IPS-18a (cell line): ENCODE data around the gene MTA1.
A peak's percentile ranks its signal among the peaks of the same experiment; 100 is the strongest.

Experiments
- H3K27ac ChIP-seq: one replicate; pipeline ENCODE4 v1.5.1; 2013; ENCODE audit warnings: low read length
- H3K27me3 ChIP-seq: one replicate; pipeline ENCODE4 v1.6.1; 2013; ENCODE audit warnings: mild to moderate bottlenecking, low read length; ENCODE audit not compliant: control insufficient read depth, insufficient read depth
- H3K36me3 ChIP-seq: one replicate; pipeline ENCODE4 v1.6.1; 2013; ENCODE audit warnings: low read depth, low read length; ENCODE audit not compliant: control insufficient read depth
- H3K4me1 ChIP-seq: one replicate; pipeline ENCODE4 v1.6.1; 2013; ENCODE audit warnings: low read depth, low read length; ENCODE audit not compliant: control insufficient read depth
- H3K4me3 ChIP-seq: one replicate; pipeline ENCODE4 v1.5.1; 2013; ENCODE audit warnings: low read length
- H3K9ac ChIP-seq: one replicate; pipeline ENCODE4 v1.6.1; 2013; ENCODE audit warnings: mild to moderate bottlenecking, low read length, moderate library complexity
- H3K9me3 ChIP-seq: one replicate; pipeline ENCODE4 v1.6.1; 2013; ENCODE audit warnings: low read depth, low read length; ENCODE audit not compliant: control insufficient read depth

MTA1 gene

GRCh38 chr14:105414456-105415371 lies 4.9 kb upstream of the MTA1 start:
- Histone ChIP-seq H3K9me3 (no peaks in the 10 kb centered on the region), H3K27ac (no peak overlapping the region), H3K36me3 (no peaks in the 10 kb centered on the region), H3K4me1 (peaks cover 5% of the 10 kb centered on the region), H3K27me3 (peaks cover 46% of the 10 kb centered on the region), H3K4me3 (peak overlapping the region; percentile 62), H3K9ac (peak overlapping the region; percentile 54)

- Histone ChIP-seq H3K27ac (no peak overlapping the region), H3K27me3 (peaks cover 36% of the 10 kb centered on the region), H3K9me3 (no peaks in the 10 kb centered on the region), H3K4me1 (peaks cover 5% of the 10 kb centered on the region), H3K36me3 (no peaks in the 10 kb centered on the region), H3K9ac (peak overlapping the region; percentile 54), H3K4me3 (peak overlapping the region; percentile 62)
These were observed 3.9 kb upstream of the MTA1 start for GRCh38 chr14:105415481-105416428.

- peaks cover 29% of the 10 kb centered on the region for H3K27me3 ChIP-seq
- no peak overlapping the region for H3K4me3 ChIP-seq
- H3K36me3 ChIP-seq: no peaks in the 10 kb centered on the region
- peaks cover 2% of the 10 kb centered on the region for H3K4me1 ChIP-seq
- H3K9me3 ChIP-seq: no peaks in the 10 kb centered on the region
- no peak overlapping the region for H3K27ac ChIP-seq
- no peak overlapping the region for H3K9ac ChIP-seq
These were observed 3.0 kb upstream of the MTA1 start for GRCh38 chr14:105416671-105417070.

DNA sequence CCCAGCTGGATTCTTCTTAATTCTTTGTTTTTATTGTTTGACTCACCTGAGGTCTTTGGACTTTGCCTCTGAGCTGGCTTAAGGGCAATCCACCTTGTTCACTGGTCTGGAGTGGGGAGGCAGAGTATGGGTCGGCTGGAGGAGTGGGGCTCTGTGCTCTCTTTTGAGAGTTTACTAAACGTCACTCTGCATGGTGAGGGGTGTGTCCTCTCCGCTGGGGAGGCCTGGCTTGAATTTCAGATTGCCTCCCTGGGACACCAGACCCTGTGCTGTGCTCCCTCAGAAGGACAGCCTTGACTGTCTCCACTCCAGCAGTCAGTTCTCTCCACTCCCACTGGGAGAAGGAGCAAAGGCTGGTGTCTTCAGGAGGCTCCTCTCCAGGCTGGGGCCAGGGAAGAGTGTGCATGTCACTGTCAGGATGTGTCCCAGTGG lies 1.9 kb upstream of the MTA1 start:
- Histone ChIP-seq H3K9ac (no peak overlapping the region), H3K27me3 (peaks cover 19% of the 10 kb centered on the region), H3K27ac (no peak overlapping the region)

DNA sequence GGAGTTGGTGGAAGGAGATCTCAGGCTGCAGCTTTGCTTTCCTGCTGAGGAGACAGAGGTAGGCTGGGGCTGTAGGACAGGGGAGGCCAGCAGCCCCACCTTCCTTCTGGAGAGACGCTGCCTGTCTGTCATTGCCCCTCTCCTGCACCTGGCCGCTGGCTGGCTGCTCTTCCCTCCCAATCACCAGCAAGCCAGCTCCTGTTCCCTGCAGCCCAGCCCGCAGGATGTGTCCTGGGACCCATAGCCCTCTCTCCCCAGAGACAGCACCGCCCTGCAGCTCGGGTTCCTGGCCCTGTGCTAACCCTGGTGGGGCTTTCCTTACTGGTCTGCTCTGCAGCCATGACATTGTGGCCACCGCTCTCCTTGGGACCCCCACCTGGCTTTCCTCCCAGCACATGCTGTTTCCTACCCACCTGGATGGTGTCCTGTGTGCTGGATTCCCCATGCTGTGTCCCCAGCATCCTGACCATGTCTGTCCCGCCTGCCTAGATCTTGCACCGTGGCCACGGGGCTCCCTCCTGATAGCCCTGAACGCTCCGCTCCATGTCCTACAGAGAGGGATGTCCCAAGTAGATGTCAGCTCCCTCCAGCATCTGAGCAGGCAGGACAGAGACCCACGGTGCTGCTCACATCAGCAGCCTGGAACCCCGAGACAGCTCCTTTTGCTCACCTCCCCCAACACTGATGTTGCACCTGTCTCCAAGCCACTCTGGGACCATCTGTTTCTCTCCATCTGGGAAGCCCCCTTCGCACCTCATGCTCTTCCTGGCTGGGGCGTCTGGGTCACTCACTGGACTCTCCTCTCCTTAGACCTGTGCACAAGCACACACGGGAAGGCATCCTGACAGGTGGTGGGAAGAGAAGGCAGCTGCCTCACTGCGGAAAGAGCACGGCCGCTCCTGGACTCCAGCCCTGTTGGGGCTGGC lies 1.1 kb upstream of the MTA1 start:
- H3K4me1 ChIP-seq: no peaks in the 10 kb centered on the region
- no peak overlapping the region for H3K9ac ChIP-seq
- peak overlapping the region; percentile 73 for H3K4me3 ChIP-seq
- peaks cover 4% of the 10 kb centered on the region for H3K36me3 ChIP-seq
- H3K27me3 ChIP-seq: peaks cover 11% of the 10 kb centered on the region
- no peak overlapping the region for H3K27ac ChIP-seq
- H3K9me3 ChIP-seq: no peaks in the 10 kb centered on the region

More for the DNA sequence above, 1.9 kb upstream of the MTA1 start:
- Histone ChIP-seq H3K4me3 (no peak overlapping the region), H3K9me3 (no peaks in the 10 kb centered on the region), H3K36me3 (peaks cover 3% of the 10 kb centered on the region), H3K4me1 (no peaks in the 10 kb centered on the region)

DNA sequence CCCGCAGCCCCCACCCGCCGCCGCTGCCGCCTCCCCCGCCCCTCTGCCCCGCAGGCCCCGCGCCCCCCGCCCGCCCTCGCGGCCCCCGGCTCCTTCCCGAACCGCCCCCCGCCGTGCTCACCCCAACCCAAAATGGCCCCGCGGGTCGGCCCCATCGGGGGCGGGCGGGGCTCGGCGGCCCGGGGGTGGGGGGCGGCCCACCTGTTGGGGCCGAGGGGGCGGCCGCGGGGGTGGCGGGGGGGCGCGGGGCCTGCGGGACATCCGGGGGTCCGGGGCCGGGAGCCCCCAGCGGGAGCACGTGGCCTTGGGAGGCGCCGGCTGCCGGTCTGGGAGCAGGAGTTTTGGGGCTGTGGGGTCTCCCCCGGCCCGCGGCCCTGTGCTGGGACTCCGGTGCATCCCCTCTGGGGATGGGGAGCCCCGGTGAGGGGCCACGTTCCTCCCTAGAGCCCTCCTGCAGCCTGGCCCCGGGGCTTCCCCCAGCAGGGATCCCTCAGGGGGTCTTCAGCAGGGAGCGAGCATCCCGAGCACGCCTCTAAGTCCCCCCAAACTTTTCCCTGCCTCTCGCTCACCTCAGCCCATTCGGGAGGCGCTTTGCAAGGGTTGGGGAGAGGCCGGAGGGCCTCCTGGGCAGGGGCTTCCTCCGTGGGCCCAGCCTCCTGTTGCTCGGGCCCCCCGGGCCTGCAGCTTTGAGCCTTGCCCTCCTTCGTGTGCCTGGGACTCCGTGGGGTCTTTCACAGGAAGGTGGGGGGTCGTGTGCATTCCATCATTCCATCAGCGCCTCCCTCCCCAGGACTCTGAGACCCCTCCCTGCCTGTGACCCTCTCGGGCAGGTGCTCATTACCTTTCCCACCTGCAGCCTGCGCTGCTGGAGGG lies 710 bp downstream of the MTA1 start:
- H3K27ac ChIP-seq: peak overlapping the region; percentile 57
- no peaks in the 10 kb centered on the region for H3K27me3 ChIP-seq
- peak overlapping the region; percentile 94 for H3K9ac ChIP-seq
- no peaks in the 10 kb centered on the region for H3K9me3 ChIP-seq
- peak overlapping the region; percentile 69 for H3K4me3 ChIP-seq
- H3K36me3 ChIP-seq: peaks cover 10% of the 10 kb centered on the region
- H3K4me1 ChIP-seq: no peaks in the 10 kb centered on the region

DNA sequence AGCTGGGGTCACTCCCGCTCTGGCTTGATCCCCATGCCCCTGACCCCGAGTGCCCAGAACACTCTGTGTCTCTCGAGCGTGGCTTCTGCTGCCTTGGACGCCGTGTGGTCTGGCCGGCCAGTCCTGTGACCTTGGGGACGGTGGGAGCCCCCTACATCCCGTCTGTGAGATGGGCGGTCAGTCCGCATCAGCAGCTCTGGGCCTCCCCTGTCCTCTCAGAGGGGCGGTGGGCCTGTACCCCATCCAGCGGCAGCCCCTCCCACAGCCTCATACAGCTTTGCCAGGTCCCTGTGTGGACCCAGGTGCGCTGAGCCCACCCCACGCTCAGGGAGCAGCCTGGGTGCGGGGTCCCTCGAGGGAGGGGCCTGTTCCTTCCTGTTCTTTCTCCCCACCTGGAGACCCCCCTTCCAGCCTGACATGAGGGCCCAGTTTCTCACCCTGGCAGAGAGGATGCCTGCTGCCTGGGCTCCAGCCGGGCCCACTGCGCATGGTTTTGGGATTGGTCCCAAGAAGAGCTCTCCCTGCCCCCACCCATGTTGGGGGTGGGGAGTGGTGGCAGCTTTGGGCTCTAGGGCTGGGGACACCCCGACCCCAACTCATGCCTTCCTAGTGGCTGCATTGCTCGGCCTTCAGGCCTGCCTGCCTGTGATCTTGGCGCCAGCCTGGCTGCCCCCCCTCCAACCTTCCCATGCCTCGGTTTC lies 1.5 kb downstream of the MTA1 start:
- no peaks in the 10 kb centered on the region for H3K4me1 ChIP-seq
- peak overlapping the region; percentile 94 for H3K9ac ChIP-seq
- H3K36me3 ChIP-seq: peaks cover 10% of the 10 kb centered on the region
- H3K27ac ChIP-seq: peak overlapping the region; percentile 57
- H3K27me3 ChIP-seq: no peaks in the 10 kb centered on the region
- peak overlapping the region; percentile 69 for H3K4me3 ChIP-seq
- H3K9me3 ChIP-seq: no peaks in the 10 kb centered on the region

GRCh38 chr14:105421723-105422615 lies 2.3 kb downstream of the MTA1 start:
- H3K27me3 ChIP-seq: no peaks in the 10 kb centered on the region
- no peak overlapping the region for H3K4me3 ChIP-seq
- no peaks in the 10 kb centered on the region for H3K4me1 ChIP-seq
- H3K9ac ChIP-seq: no peak overlapping the region
- peaks cover 14% of the 10 kb centered on the region for H3K36me3 ChIP-seq
- H3K9me3 ChIP-seq: no peaks in the 10 kb centered on the region
- no peak overlapping the region for H3K27ac ChIP-seq

- H3K9ac ChIP-seq: no peak overlapping the region
- no peaks in the 10 kb centered on the region for H3K9me3 ChIP-seq
- H3K27me3 ChIP-seq: no peaks in the 10 kb centered on the region
- H3K4me3 ChIP-seq: no peak overlapping the region
- no peaks in the 10 kb centered on the region for H3K4me1 ChIP-seq
- H3K27ac ChIP-seq: no peak overlapping the region
- peaks cover 20% of the 10 kb centered on the region for H3K36me3 ChIP-seq
These were observed 3.3 kb downstream of the MTA1 start for GRCh38 chr14:105422695-105423487.
